Measurements from ENCODE around the gene TRIM7. TPM values are rescaled to one million over a fixed set of nuclear protein-coding genes. Genes with fewer than 3 reads are reported as not detected.

Gene TRIM7
- total RNA-seq, 1 donor, result 1.9 TPM

- H3K9me3 ChIP-seq (ENCODE audit: low read depth, low read length), result no peaks in the 10 kb centered on the region
- no peaks in the 10 kb centered on the region for H3K27me3 ChIP-seq (ENCODE audit: insufficient read depth, low read length)
- H3K4me3 ChIP-seq (ENCODE audit: low read length), result no peak overlapping the region
- H3K4me1 ChIP-seq (ENCODE audit: insufficient read depth, low read length), result peaks cover 18% of the 10 kb centered on the region
Measured at GRCh38 chr5:181194489-181195248, 10.3 kb downstream of the TRIM7 start.

- Histone ChIP-seq H3K4me3 (ENCODE audit: low read length) (no peak overlapping the region), H3K9me3 (ENCODE audit: low read depth, low read length) (no peaks in the 10 kb centered on the region), H3K4me1 (ENCODE audit: insufficient read depth, low read length) (peaks cover 26% of the 10 kb centered on the region), H3K27me3 (ENCODE audit: insufficient read depth, low read length) (no peaks in the 10 kb centered on the region)
Measured at GRCh38 chr5:181193656-181194055, 11.3 kb downstream of the TRIM7 start.

GRCh38 chr5:181192337-181193046 is 12.5 kb downstream of the TRIM7 start:
- Histone ChIP-seq H3K27me3 (ENCODE audit: insufficient read depth, low read length) (no peaks in the 10 kb centered on the region), H3K9me3 (ENCODE audit: low read depth, low read length) (no peaks in the 10 kb centered on the region), H3K4me1 (ENCODE audit: insufficient read depth, low read length) (peaks cover 33% of the 10 kb centered on the region), H3K4me3 (ENCODE audit: low read length) (peak overlapping the region; percentile 84)

GRCh38 chr5:181191526-181192336 is 13.3 kb downstream of the TRIM7 start:
- H3K27me3 ChIP-seq (ENCODE audit: insufficient read depth, low read length), result no peaks in the 10 kb centered on the region
- H3K4me3 ChIP-seq (ENCODE audit: low read length), result peak overlapping the region; percentile 84
- peaks cover 33% of the 10 kb centered on the region for H3K4me1 ChIP-seq (ENCODE audit: insufficient read depth, low read length)
- no peaks in the 10 kb centered on the region for H3K9me3 ChIP-seq (ENCODE audit: low read depth, low read length)

GRCh38 chr5:181190711-181191525 is 14.1 kb downstream of the TRIM7 start:
- Histone ChIP-seq H3K4me3 (ENCODE audit: low read length) (peak overlapping the region; percentile 84), H3K27me3 (ENCODE audit: insufficient read depth, low read length) (no peaks in the 10 kb centered on the region), H3K4me1 (ENCODE audit: insufficient read depth, low read length) (peaks cover 33% of the 10 kb centered on the region), H3K9me3 (ENCODE audit: low read depth, low read length) (no peaks in the 10 kb centered on the region)

- peaks cover 33% of the 10 kb centered on the region for H3K4me1 ChIP-seq (ENCODE audit: insufficient read depth, low read length)
- H3K9me3 ChIP-seq (ENCODE audit: low read depth, low read length), result no peaks in the 10 kb centered on the region
- H3K27me3 ChIP-seq (ENCODE audit: insufficient read depth, low read length), result no peaks in the 10 kb centered on the region
- H3K4me3 ChIP-seq (ENCODE audit: low read length), result peak overlapping the region; percentile 84
Measured at GRCh38 chr5:181189962-181190710, 14.9 kb downstream of the TRIM7 start.

- no peaks in the 10 kb centered on the region for H3K9me3 ChIP-seq (ENCODE audit: low read depth, low read length)
- peaks cover 39% of the 10 kb centered on the region for H3K4me1 ChIP-seq (ENCODE audit: insufficient read depth, low read length)
- H3K4me3 ChIP-seq (ENCODE audit: low read length), result peak overlapping the region; percentile 84
- H3K27me3 ChIP-seq (ENCODE audit: insufficient read depth, low read length), result no peaks in the 10 kb centered on the region
Measured at GRCh38 chr5:181189363-181189961, 15.5 kb downstream of the TRIM7 start.

GRCh38 chr5:181188700-181189362 is 16.2 kb downstream of the TRIM7 start:
- peaks cover 46% of the 10 kb centered on the region for H3K4me1 ChIP-seq (ENCODE audit: insufficient read depth, low read length)
- H3K27me3 ChIP-seq (ENCODE audit: insufficient read depth, low read length), result no peaks in the 10 kb centered on the region
- no peaks in the 10 kb centered on the region for H3K9me3 ChIP-seq (ENCODE audit: low read depth, low read length)
- peak overlapping the region; percentile 84 for H3K4me3 ChIP-seq (ENCODE audit: low read length)

- Histone ChIP-seq H3K9me3 (ENCODE audit: low read depth, low read length) (no peaks in the 10 kb centered on the region), H3K27me3 (ENCODE audit: insufficient read depth, low read length) (no peaks in the 10 kb centered on the region), H3K4me1 (ENCODE audit: insufficient read depth, low read length) (peaks cover 49% of the 10 kb centered on the region), H3K4me3 (ENCODE audit: low read length) (no peak overlapping the region)
Measured at GRCh38 chr5:181187500-181188213, 17.3 kb downstream of the TRIM7 start.

GRCh38 chr5:181186986-181187499 is 18.0 kb downstream of the TRIM7 start:
- Histone ChIP-seq H3K4me1 (ENCODE audit: insufficient read depth, low read length) (peaks cover 47% of the 10 kb centered on the region), H3K27me3 (ENCODE audit: insufficient read depth, low read length) (no peaks in the 10 kb centered on the region), H3K9me3 (ENCODE audit: low read depth, low read length) (no peaks in the 10 kb centered on the region), H3K4me3 (ENCODE audit: low read length) (no peak overlapping the region)

- H3K4me3 ChIP-seq (ENCODE audit: low read length), result no peak overlapping the region
- H3K9me3 ChIP-seq (ENCODE audit: low read depth, low read length), result no peaks in the 10 kb centered on the region
- no peaks in the 10 kb centered on the region for H3K27me3 ChIP-seq (ENCODE audit: insufficient read depth, low read length)
- peaks cover 47% of the 10 kb centered on the region for H3K4me1 ChIP-seq (ENCODE audit: insufficient read depth, low read length)
Measured at GRCh38 chr5:181186022-181186421, 19.0 kb downstream of the TRIM7 start.

GRCh38 chr5:181185560-181185959 is 19.4 kb downstream of the TRIM7 start:
- H3K27me3 ChIP-seq (ENCODE audit: insufficient read depth, low read length), result no peaks in the 10 kb centered on the region
- H3K4me3 ChIP-seq (ENCODE audit: low read length), result no peak overlapping the region
- H3K9me3 ChIP-seq (ENCODE audit: low read depth, low read length), result no peaks in the 10 kb centered on the region
- H3K4me1 ChIP-seq (ENCODE audit: insufficient read depth, low read length), result peaks cover 44% of the 10 kb centered on the region
